ENCODE results near the gene SYVN1. TPM values are rescaled to one million over a fixed set of nuclear protein-coding genes. Genes with fewer than 3 reads are reported as not detected.

Gene SYVN1
- polyA plus RNA-seq, 3 donors: 17.0 to 43.7 (median 31.3) TPM

DNA sequence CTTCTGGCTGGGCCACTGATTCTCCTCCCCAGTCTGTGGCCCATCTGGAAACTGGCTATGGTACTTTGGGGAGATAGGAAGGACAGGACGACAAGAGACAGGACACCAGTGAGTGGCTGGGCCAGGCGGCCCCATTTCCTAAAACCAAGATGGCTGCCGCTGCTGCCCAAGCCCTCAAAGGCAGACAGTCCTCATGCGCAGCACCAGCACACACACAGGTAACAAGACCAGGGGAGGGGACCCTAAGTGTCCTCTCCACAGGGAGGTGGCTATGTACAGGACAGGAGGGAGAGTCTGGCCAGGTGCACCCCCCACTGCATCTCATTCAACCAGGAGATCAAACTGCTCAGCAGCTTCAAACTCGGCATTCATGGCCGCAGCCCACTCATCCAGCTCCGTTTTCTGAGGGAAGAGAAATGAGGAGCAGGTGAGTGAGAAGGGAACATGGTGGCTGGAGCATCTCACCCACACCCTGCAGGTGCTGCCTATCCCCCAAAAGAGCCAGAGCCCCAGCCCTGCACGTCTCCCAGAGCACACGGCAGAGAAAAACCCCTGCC lies 55.5 kb downstream of the SYVN1 start:
- WGBS, 3 donors: 89 to 93% (median 91%) methylated on average over 9 of the region's 9 CpGs
- H3K27ac ChIP-seq (ENCODE audit: low read depth, low read length): no peak overlapping the region

DNA sequence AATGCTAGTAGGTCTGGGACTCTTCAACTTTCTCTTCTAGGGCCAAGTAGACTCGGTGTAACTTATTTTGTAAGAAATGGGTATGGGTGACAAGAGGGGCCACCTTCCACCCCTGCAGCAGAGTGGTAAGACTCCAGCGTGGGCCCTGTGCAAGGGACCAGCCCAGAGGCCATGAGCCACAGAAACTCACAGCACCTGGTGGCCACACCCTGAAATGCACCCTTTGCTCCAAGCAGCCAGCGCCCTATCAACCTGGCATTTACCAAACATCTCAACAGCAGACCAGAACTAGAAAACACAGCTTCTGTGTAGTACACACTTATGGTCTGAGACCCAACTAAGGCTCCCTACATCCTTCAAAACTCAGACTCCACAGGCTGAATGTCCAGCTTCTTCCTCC lies 56.2 kb downstream of the SYVN1 start:
- WGBS, 3 donors: 34 to 59% (median 37%) methylated on average over 3 of the region's 3 CpGs
- no peak overlapping the region for H3K27ac ChIP-seq (ENCODE audit: low read depth, low read length)

DNA sequence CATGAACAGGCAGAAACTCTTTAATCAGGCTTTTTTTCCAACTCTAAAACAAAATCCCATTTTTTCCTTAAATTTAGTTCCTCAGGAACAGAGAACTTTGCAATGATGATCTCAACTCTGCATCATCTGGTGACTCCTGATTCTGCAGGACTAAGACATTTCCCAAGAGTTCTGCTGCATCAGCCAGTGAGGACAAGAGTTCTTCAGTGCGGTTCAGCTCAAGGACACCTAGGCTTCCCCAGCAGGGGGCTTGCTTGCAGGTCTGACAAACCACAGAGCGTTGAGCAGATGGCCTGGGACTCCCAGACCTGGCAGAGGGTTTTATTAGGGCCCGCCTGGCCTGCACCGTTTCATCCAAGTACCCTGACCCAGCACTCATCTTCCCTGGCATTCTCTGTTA lies 56.9 kb downstream of the SYVN1 start:
- WGBS, 3 donors: 76 to 84% (median 82%) methylated on average over 4 of the region's 4 CpGs

More for the DNA sequence above, 56.9 kb downstream of the SYVN1 start:
- no peak overlapping the region for H3K27ac ChIP-seq (ENCODE audit: low read depth, low read length)

Other genes with a start within 250 kb of the SYVN1 start
- 10 to 100 TPM; 12.4 to 14.7 (median 14.5) TPM for gene ATG2A, start 217.3 kb downstream of the SYVN1 start, polyA plus RNA-seq
- 10 to 100 TPM in 2 of 3 donors, 1 to 10 TPM in 1; 10.0 to 17.9 (median 13.0) TPM for gene PPP2R5B, start 209.8 kb downstream of the SYVN1 start, polyA plus RNA-seq
- gene GPHA2, start 198.6 kb downstream of the SYVN1 start, polyA plus RNA-seq: 1 to 10 TPM in 1 of 3 donors, not detected in 2; 3.6 TPM
- gene MAJIN, start 162.4 kb downstream of the SYVN1 start, polyA plus RNA-seq: under 1 TPM in 1 of 3 donors, not detected in 2; 0.08 TPM
- gene BATF2, start 137.5 kb downstream of the SYVN1 start, polyA plus RNA-seq: 1 to 10 TPM; 1.2 to 7.4 (median 5.5) TPM
- gene ARL2, start 120.4 kb downstream of the SYVN1 start, polyA plus RNA-seq: 100 to 1,000 TPM in 2 of 3 donors, 10 to 100 TPM in 1; 57.9 to 226 (median 169) TPM
- 10 to 100 TPM; 14.3 to 27.7 (median 25.3) TPM for gene SNX15, start 107.1 kb downstream of the SYVN1 start, polyA plus RNA-seq
- 10 to 100 TPM in 1 of 3 donors, 1 to 10 TPM in 2; 7.8 to 10.7 (median 7.9) TPM for gene SAC3D1, start 93.3 kb downstream of the SYVN1 start, polyA plus RNA-seq
- gene NAALADL1, start 76.0 kb downstream of the SYVN1 start, polyA plus RNA-seq: 10 to 100 TPM in 2 of 3 donors, 1 to 10 TPM in 1; 3.1 to 28.8 (median 12.0) TPM
- gene CDCA5, start 50.5 kb downstream of the SYVN1 start, polyA plus RNA-seq: 1 to 10 TPM in 1 of 3 donors, under 1 TPM in 2; 0.39 to 1.3 (median 0.52) TPM
- 10 to 100 TPM; 29.7 to 40.9 (median 35.5) TPM for gene ZFPL1, start 50.3 kb downstream of the SYVN1 start, polyA plus RNA-seq
- 100 to 1,000 TPM; 109 to 192 (median 128) TPM for gene VPS51, start 38.3 kb downstream of the SYVN1 start, polyA plus RNA-seq
- 100 to 1,000 TPM in 1 of 3 donors, 10 to 100 TPM in 2; 25.3 to 151 (median 78.4) TPM for gene TM7SF2, start 22.6 kb downstream of the SYVN1 start, polyA plus RNA-seq
- gene ZNHIT2, start 16.8 kb downstream of the SYVN1 start, polyA plus RNA-seq: 10 to 100 TPM in 2 of 3 donors, 1 to 10 TPM in 1; 5.1 to 15.1 (median 12.3) TPM
- gene FAU, start 12.4 kb downstream of the SYVN1 start, polyA plus RNA-seq: 1,000 to 10,000 TPM in 1 of 3 donors, 100 to 1,000 TPM in 2; 732 to 1,153 (median 967) TPM
- 10 to 100 TPM; 22.3 to 32.5 (median 30.9) TPM for gene MRPL49, start 12.2 kb downstream of the SYVN1 start, polyA plus RNA-seq
- gene SPDYC, start 35.7 kb upstream of the SYVN1 start, polyA plus RNA-seq: not detected
- 10 to 100 TPM; 54.6 to 82.1 (median 75.0) TPM for gene CAPN1, start 47.4 kb upstream of the SYVN1 start, polyA plus RNA-seq
- 1 to 10 TPM; 2.3 to 5.4 (median 3.0) TPM for gene POLA2, start 127.4 kb upstream of the SYVN1 start, polyA plus RNA-seq
- gene CDC42EP2, start 180.3 kb upstream of the SYVN1 start, polyA plus RNA-seq: 10 to 100 TPM in 2 of 3 donors, 1 to 10 TPM in 1; 5.4 to 82.5 (median 50.2) TPM
- 10 to 100 TPM; 15.7 to 25.3 (median 20.2) TPM for gene DPF2, start 199.3 kb upstream of the SYVN1 start, polyA plus RNA-seq
- gene TIGD3, start 220.2 kb upstream of the SYVN1 start, polyA plus RNA-seq: under 1 TPM; 0.04 to 0.45 (median 0.08) TPM
- 10 to 100 TPM in 1 of 3 donors, 1 to 10 TPM in 2; 7.2 to 18.5 (median 8.2) TPM for gene SLC25A45, start 248.1 kb upstream of the SYVN1 start, polyA plus RNA-seq

All from adipose tissue (tissue), 3 donors.